ENCODE data around the gene GLTP. TPM values are rescaled to one million over a fixed set of nuclear protein-coding genes. Genes with fewer than 3 reads are reported as not detected.

The GLTP gene
- total and polyA plus RNA-seq, 2 of the 13 experiments (the other 11 are each of a cell fraction or from before 2014, with no cell fraction given), result 10.7 to 12.9 TPM

DNA sequence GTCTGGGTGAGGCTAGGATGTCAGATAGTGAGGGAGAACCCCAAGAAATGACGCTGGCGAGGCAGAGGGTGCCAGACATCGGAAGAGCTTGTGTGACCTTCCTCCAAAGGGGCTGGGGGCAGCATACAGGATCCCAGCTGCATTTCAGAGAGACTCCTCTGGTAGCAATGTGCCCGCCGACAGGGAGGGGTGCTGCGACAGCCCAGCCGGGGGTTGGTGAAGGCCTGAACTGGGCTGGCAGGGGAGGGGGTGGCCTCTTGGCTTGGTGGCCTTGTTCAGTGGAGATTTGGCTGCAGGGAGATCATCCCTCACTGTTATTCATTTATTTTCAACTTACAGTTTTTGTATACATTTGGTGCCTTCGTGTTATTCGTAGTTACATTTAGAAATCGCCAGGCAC is 25.0 kb upstream of the GLTP start:
- WGBS (ENCODE audit: low lambda C conversion rate), result 95% methylated on average over 10 of the region's 10 CpGs
- peaks cover 17% of the 10 kb centered on the region for H3K4me1 ChIP-seq (ENCODE audit: insufficient read depth, low read length)
- no TSS peak for BruUV-seq (replicated peaks)
- H4K20me1 ChIP-seq (ENCODE audit: insufficient read depth, low read length), result no peaks in the 10 kb centered on the region
- TF ChIP-seq PATZ1 (CRISPR knock-in tag; IDR thresholded peaks at IDR 0.05), result no peak
- TF ChIP-seq ZNF296 (CRISPR knock-in tag; conservative IDR thresholded peaks at IDR 0.05), result no peak
- TF ChIP-seq CBFB (CRISPR knock-in tag; IDR thresholded peaks at IDR 0.05), result no peak
- TF ChIP-seq ZNF160 (CRISPR knock-in tag; IDR thresholded peaks at IDR 0.05), result no peak
- TF ChIP-seq ZFP41 (CRISPR knock-in tag; IDR thresholded peaks at IDR 0.05; ENCODE audit: borderline replicate concordance), result no peak
- no peak for TF ChIP-seq ZNF616 (CRISPR knock-in tag; IDR thresholded peaks at IDR 0.05; ENCODE audit: low read depth)
- no peak for TF ChIP-seq HIC2 (CRISPR knock-in tag; IDR thresholded peaks at IDR 0.05; ENCODE audit: low read depth)
- no peak for TF ChIP-seq THAP9 (CRISPR knock-in tag; IDR thresholded peaks at IDR 0.05; ENCODE audit: borderline replicate concordance)
- TF ChIP-seq FOXC1 (CRISPR knock-in tag; IDR thresholded peaks at IDR 0.05; ENCODE audit: borderline replicate concordance), result no peak
- TF ChIP-seq ZNF549 (CRISPR knock-in tag; IDR thresholded peaks at IDR 0.05), result no peak
- no peak for TF ChIP-seq ZFP36 (IDR thresholded peaks at IDR 0.05; ENCODE audit: borderline replicate concordance, low read depth, low read length, partially characterized antibody)
- ChIA-PET POLR2A (no interaction called here), CTCF (ENCODE audit: low intra/inter-chr PET ratio, low total read pairs) (no interaction called here)
- no peak overlapping the region for H3K9ac ChIP-seq (ENCODE audit: insufficient read depth, low read depth, low read length)
- no peaks in the 10 kb centered on the region for H3K9me3 ChIP-seq (ENCODE audit: low read length)
- FAIRE-seq (no peak), ATAC-seq (no peak), DNase-seq (ENCODE audit: low spot score) (no peak)
- no peak overlapping the region for H2AFZ ChIP-seq (ENCODE audit: low read length)
- H3K27me3 ChIP-seq (ENCODE audit: control insufficient read depth in 1 of 2, insufficient read depth in 2 of 2, low read length in 2 of 2), result no peaks in the 10 kb centered on the region; a peak in 1 of 5 replicates
- peaks cover 10 to 57% of the 10 kb centered on the region in 2 experiments for H3K36me3 ChIP-seq (replicated peaks in 1 of 2; ENCODE audit: control insufficient read depth in 1 of 2, insufficient read depth in 2 of 2, low read length in 2 of 2)
- H3K4me3 ChIP-seq (replicated peaks in 1 of 3; ENCODE audit: insufficient read depth in 1 of 3, low read depth in 2 of 3, low read length in 3 of 3), result no peak overlapping the region
- no peak overlapping the region for H3K27ac ChIP-seq (ENCODE audit: extremely low read length, insufficient read depth, low read length)
- peaks cover 18% of the 10 kb centered on the region for H3K79me2 ChIP-seq (ENCODE audit: insufficient read depth, low read length)
- in situ Hi-C loops (cut with HindIII; ENCODE audit: extremely low pct_ligation_motif_present, low pct_unique_long_range_greater_than_20kb), result no loop called here
- H3K4me2 ChIP-seq (ENCODE audit: low read depth, low read length), result no peak overlapping the region
- intact Hi-C loops (cut with micrococcal nuclease; ENCODE audit: unreplicated experiment), result no loop called here
